Transverse colon (tissue), 4 donors: ENCODE data around the gene NRP1. TPM values are rescaled to one million over a fixed set of nuclear protein-coding genes. Genes with fewer than 3 reads are reported as not detected.

Experiments
- DNase-seq: peaks from one replicate; pipeline ENCODE4 v3.0.0-alpha.2; 2019
- H3K27ac ChIP-seq, 4 donors: fragments of 200-600 bp; sonication (generic); 2 replicates each; pipeline ENCODE4 v1.5.1; 2016 to 2018; ENCODE audit warnings: inconsistent platforms in 4 of 4
- H3K27me3 ChIP-seq: fragments of 200-600 bp; sonication (generic); 2 replicates; pipeline ENCODE4 v1.5.1; 2017; ENCODE audit warnings: inconsistent platforms
- H3K36me3 ChIP-seq, 4 donors: fragments of 200-600 bp; sonication (generic); 2 replicates each; pipeline ENCODE4 v1.5.1; 2017 to 2019; ENCODE audit warnings: inconsistent platforms in 4 of 4
- H3K4me1 ChIP-seq, 4 donors: fragments of 200-600 bp; sonication (generic); 2 replicates each; pipeline ENCODE4 v1.5.1; 2017 to 2020; ENCODE audit warnings: inconsistent platforms in 4 of 4
- H3K4me3 ChIP-seq, 4 donors: fragments of 200-600 bp; sonication (generic); 1 replicate in 1 of 4; 2 replicates in 3 of 4; pipeline versions ENCODE4 v1.5.1 to v1.6.1; 2017 to 2019; ENCODE audit warnings: inconsistent platforms in 4 of 4
- H3K9me3 ChIP-seq, 2 donors: fragments of 200-600 bp; sonication (generic); 2 replicates each; pipeline ENCODE4 v1.5.1; 2017 to 2019; ENCODE audit warnings: inconsistent platforms in 2 of 2
- EP300 ChIP-seq: sonication (generic); formaldehyde crosslinking; IDR thresholded peaks from one replicate; pipeline ENCODE4 v1.6.1; 2017; ENCODE audit warnings: antibody characterized with exemption, low read depth
- POLR2A ChIP-seq: fragments of 450-650 bp; IDR thresholded peaks from one replicate; pipeline ENCODE4 v1.6.1; 2016; ENCODE audit warnings: antibody characterized with exemption, mild to moderate bottlenecking, moderate library complexity
- POLR2AphosphoS5 ChIP-seq, 3 donors: sonication (generic); formaldehyde crosslinking; IDR thresholded peaks; one replicate each; pipeline ENCODE4 v1.6.1; 2016; ENCODE audit warnings: antibody characterized with exemption in 3 of 3
- WGBS, 2 donors: methylation state at CpG; one replicate each; pipeline ENCODE4 v1.1.5; 2018; ENCODE audit warnings: low coverage in 1 of 2; 5-methylcytosine and 5-hydroxymethylcytosine counted together
- in situ Hi-C, 4 donors: fragments of 200-750 bp; cut with MboI; loops; one replicate each; pipeline versions ENCODE4 v1.15.0 to v1.15.1; 2017; ENCODE audit warnings: low sequenced_read_pairs in 3 of 4, low pct_ligation_motif_present in 1 of 4, low pct_unique_long_range_greater_than_20kb in 1 of 4
- intact Hi-C: fragments of 100-400 bp; cut with DNase I; formaldehyde crosslinking; loops from one replicate; pipeline ENCODE4 v1.15.1; 2023; ENCODE audit warnings: low total_unique reads
- total RNA-seq, 4 donors: library from RNA; depleted of rRNA; stranded (reverse); fragments of >200 nt; gene quantifications; one replicate each; pipeline ENCODE4 v1.1.0, GENCODE V29; 2016
- TF ChIP-seq, protein P1 (sequence below), 5 experiments: fragments of 200-600 bp in 3 of 5; fragments of 450-650 bp in 2 of 5; sonication (generic) in 3 of 5; IDR thresholded peaks; 1 replicate in 2 of 5; 2 replicates in 3 of 5; pipeline ENCODE4 v1.5.1; 2016 to 2017; ENCODE audit warnings: antibody characterized with exemption in 5 of 5, inconsistent platforms in 3 of 5, mild to moderate bottlenecking in 2 of 5, moderate library complexity in 1 of 5

The NRP1 gene
- total RNA-seq, 4 donors from 2014 or later: 14.1 to 35.5 (median 19.5) TPM

DNA sequence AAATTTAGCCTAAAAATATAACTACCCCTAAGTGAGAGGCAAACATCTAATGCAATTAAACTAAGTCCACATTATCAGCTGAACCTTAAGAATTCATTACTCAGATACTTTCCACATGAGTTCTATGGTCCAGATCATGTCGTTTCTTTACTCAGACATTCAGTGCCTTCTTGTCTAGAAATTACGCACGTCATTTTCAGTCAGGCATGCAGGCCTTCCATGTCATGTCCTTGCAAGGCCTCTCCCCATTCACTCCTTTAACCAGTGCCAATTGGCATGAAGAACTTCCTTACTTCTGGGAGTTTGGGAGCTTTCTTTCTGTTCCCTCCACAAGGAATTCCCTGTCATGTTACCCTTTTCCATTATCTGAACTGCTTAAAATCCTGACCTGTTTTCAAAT lies 118.8 kb downstream of the NRP1 start:
- Histone ChIP-seq H3K4me1 (peaks cover 0 to 4% (median 0%) of the 10 kb centered on the region in 4 donors), H3K4me3 (no peak overlapping the region), H3K27ac (no peak overlapping the region), H3K36me3 (no peaks in the 10 kb centered on the region), H3K27me3 (no peaks in the 10 kb centered on the region), H3K9me3 (no peaks in the 10 kb centered on the region)
- WGBS, 2 donors: 91 to 93% methylated on average over 3 of the region's 3 CpGs
- in situ Hi-C loops (no loop called here), intact Hi-C loops (no loop called here)
- TF ChIP-seq EP300 (no peak), POLR2AphosphoS5 (IDR thresholded peaks at IDR 0.05) (no peak)
- DNase-seq: no peak

DNA sequence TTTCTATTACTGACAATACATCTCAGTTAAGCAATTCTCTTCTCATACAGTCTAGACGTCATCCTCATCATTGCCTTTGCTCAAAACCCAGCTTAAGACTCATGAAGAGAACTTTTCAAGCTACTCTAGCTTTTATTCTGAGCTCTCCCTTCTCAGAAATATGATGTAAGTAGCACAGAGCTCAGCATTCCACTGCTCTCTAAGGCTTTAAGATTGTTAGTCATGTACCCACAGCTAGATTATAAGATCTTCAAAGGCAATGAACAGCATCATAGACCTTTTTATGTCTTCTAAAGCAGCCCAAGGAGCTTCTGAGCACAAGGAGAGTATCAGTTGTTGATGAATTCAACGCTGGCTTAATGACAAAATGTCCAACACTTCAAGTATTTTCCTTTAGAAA lies 119.3 kb downstream of the NRP1 start:
- TF ChIP-seq POLR2AphosphoS5 (IDR thresholded peaks at IDR 0.05) (no peak), EP300 (no peak), POLR2A (no peak)
- TF ChIP-seq, protein P1, sequence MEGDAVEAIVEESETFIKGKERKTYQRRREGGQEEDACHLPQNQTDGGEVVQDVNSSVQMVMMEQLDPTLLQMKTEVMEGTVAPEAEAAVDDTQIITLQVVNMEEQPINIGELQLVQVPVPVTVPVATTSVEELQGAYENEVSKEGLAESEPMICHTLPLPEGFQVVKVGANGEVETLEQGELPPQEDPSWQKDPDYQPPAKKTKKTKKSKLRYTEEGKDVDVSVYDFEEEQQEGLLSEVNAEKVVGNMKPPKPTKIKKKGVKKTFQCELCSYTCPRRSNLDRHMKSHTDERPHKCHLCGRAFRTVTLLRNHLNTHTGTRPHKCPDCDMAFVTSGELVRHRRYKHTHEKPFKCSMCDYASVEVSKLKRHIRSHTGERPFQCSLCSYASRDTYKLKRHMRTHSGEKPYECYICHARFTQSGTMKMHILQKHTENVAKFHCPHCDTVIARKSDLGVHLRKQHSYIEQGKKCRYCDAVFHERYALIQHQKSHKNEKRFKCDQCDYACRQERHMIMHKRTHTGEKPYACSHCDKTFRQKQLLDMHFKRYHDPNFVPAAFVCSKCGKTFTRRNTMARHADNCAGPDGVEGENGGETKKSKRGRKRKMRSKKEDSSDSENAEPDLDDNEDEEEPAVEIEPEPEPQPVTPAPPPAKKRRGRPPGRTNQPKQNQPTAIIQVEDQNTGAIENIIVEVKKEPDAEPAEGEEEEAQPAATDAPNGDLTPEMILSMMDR (IDR thresholded peaks at IDR 0.05): no peak
- in situ Hi-C loops: no loop called here
- no peak overlapping the region for H3K4me3 ChIP-seq
- no peaks in the 10 kb centered on the region for H3K36me3 ChIP-seq
- intact Hi-C loops: no loop called here
- 63 to 69% methylated on average over 1 to 2 of the region's 2 CpGs for WGBS, 2 donors
- H3K9me3 ChIP-seq: no peaks in the 10 kb centered on the region
- peaks cover 0 to 4% (median 0%) of the 10 kb centered on the region in 4 donors for H3K4me1 ChIP-seq
- no peak for DNase-seq
- H3K27ac ChIP-seq: no peak overlapping the region
- no peaks in the 10 kb centered on the region for H3K27me3 ChIP-seq

DNA sequence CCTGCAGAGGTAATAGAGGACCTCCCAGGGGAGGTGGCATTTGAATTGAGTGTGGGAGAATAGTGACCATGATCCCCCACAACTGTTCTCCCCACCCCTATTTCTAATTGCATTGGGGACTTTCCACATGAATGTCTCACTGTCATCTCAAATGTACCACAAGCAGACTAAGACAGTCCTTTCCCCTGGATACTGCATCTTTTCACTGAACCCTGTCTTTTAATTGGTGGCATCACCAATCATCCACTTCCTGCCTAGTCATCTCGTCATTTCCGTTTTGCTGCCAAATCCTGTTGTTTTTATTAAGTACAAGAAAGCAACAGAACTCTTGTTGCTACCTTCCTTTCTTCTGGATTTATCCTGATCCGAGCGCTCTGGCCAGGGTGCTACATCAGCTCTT lies 120.3 kb downstream of the NRP1 start:
- TF ChIP-seq, protein P1 (IDR thresholded peaks at IDR 0.05): no peak
- TF ChIP-seq POLR2A: no peak
- TF ChIP-seq EP300: no peak
- WGBS, 2 donors: 83 to 86% methylated on average over 4 of the region's 4 CpGs
- intact Hi-C loops: no loop called here

DNA sequence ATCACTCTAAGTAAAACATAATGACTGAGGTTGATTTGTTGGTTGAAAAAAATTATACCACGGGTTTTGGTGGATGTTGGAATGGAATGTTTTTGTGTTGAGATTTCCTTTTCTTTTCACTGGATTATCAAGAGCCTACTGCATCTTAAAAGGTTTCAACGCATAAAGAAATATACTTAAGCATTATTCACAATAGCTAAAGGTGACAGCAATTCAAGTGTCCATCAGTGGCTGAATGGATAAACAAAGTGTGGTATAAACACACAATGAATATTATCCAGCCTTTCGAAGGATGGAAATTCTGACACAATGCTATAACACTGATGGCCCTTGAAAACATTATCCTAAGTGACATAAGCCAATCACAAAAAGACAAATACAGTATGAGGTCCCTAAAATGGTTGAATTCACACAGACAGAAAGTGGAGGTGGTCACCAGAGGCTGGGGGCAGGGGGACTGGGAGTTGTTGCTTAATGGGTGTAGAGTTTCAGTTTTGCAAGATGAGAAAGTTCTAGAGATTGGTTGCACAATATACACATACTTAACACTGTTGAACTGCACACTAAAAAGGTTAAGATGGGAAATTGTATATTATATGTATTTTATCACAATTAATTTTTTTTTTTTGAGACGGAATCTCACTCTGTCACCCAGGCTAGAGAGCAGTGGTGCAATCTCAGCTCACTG lies 122.3 kb downstream of the NRP1 start:
- 80 to 87% methylated on average over 4 of the region's 4 CpGs for WGBS, 2 donors
- intact Hi-C loops (no loop called here), in situ Hi-C loops (no loop called here)
- no peaks in the 10 kb centered on the region for H3K36me3 ChIP-seq
- no peak overlapping the region for H3K4me3 ChIP-seq
- H3K4me1 ChIP-seq: no peaks in the 10 kb centered on the region
- no peaks in the 10 kb centered on the region for H3K27me3 ChIP-seq
- peak overlapping the region in 1 of 4 donors; percentile 23 for H3K27ac ChIP-seq
- H3K9me3 ChIP-seq: no peaks in the 10 kb centered on the region
- no peak for DNase-seq
- TF ChIP-seq POLR2A (no peak), POLR2AphosphoS5 (IDR thresholded peaks at IDR 0.05) (no peak), EP300 (no peak)
- TF ChIP-seq, protein P1 (IDR thresholded peaks at IDR 0.05): no peak

More for the DNA sequence above, 120.3 kb downstream of the NRP1 start:
- no peak overlapping the region for H3K4me3 ChIP-seq
- no peaks in the 10 kb centered on the region for H3K9me3 ChIP-seq
- H3K27ac ChIP-seq: no peak overlapping the region
- no peak for DNase-seq
- in situ Hi-C loops: no loop called here
- no peaks in the 10 kb centered on the region for H3K36me3 ChIP-seq
- H3K4me1 ChIP-seq: no peaks in the 10 kb centered on the region
- no peaks in the 10 kb centered on the region for H3K27me3 ChIP-seq
